Stimulated activated CD4-positive, alpha-beta T cell treated with anti-CD3 and anti-CD28 coated beads, TNF-alpha, amount 100 ng/mL, for 1 hour (primary cell): Measurements from ENCODE around the gene WNT2B.
"Not testable (repeated sequence)": the region's sequence is repeated elsewhere in the genome, so short reads cannot be mapped to it uniquely, and the experiment has no call there.

Source experiments
- DNase-seq, 3 donors: peaks; one replicate each; pipeline ENCODE4 v3.0.0-alpha.2; 2020; ENCODE audit warnings: low read depth in 3 of 3, low spot score in 1 of 3

Gene WNT2B

DNA sequence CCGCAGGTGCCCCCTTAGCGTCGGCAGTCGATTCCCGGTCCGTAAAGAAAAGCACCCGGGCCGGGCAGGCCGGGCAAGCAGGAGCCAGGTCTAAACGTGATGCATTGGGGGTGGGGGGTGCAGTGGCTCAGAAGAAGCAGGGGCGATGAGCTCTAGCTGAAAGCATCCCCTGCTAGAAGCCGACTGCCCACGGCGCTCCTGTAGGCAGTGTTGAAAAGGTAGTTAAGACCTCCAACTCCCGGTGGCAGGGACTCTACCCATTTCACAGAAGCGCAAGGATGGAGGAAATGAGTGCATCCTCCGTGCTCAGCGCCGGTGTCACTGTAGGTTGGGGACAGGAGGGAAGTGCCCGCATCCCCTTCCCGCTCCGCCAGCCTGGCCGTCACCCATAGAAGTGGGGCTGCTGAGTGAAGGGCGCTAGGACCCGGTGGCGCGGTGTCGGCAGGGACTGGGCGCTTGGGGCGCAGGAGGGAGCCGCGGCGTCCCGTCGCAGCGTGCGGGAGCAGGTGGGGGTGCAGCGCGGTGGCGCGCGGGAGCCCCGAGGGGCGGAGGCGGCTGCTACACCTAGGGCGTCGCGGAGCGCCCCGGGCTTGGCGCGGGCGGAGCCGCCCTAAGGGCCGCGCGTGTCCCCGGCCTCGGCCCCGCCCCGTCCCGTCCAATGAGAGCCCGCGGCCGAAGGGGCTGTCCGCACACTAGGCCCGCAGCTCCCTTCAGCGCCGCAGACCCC lies at the start of gene WNT2B:
Gene WNT2B (plus strand): TSS at position 688 of the 727 bp plus-strand sequence. CDS start 298 bp downstream, outside the sequence.
- peak in 2 of 3 donors; percentile 22 to 28 for DNase-seq

DNA sequence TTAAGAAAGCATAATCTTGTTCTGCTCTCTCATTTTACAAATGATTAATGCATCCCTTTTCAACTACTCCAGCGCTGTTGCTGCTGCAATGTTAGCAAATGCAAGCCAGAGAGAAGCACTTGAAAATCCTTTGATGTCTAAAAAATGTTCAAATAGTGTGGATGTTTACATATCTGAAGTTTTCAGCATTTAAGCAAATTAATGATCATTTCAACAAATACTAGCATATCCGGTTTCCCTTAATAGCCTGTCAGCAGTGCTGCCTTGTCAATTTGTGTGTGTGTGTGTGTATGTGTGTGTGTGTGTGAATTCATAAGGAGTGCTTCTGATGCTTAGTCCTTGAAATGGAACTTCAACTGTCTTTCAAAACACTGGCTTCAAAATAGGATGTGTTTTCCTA lies 48.1 kb upstream of the WNT2B start:
- no peak for DNase-seq

DNA sequence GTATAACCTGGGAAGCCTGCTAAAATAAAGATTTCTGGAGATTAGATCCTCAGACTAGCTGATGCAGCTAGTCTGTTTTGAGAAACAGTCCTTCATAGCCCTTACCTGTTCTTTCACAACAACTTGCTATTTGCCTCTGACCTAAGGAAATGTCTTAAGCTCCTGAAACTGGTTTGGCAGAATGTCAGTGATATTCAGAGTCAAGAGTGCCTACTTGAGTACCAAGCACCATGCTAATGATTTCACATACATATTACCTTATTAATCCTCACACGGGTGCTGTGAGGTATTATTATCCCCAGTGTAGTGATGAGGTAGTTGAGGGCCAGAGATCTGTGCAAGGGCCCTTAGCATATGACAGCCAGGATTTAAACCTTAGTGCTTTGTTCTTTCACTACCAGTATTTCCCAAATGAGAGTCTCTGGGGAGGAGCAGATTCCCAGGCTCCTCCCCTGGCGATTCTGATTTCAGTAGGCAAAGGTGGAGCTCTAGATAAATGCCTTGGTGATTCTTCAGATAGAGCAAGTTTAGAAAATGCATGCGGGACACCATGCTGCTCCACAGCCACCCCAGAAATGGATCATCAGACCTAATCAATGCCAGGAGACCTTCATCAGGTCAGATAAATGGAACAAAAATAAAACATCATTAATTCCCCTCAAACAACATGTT lies 47.4 kb upstream of the WNT2B start:
- no peak for DNase-seq

DNA sequence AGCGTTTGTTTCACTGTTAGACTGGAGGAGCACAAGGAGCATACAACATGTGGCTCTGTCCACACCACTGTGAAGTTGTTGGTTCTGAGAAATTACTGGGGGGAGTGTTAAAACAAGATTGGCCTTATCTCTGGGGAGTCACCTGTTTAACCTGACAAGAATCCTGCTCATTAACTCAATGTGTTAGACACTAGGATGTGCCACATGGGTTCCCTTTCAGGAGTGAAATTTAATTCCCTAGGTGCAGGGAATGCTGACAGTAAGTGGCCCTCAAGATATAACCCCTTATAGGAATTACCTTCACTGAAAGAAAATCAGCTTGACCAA lies 45.8 kb upstream of the WNT2B start:
- no peak for DNase-seq

DNA sequence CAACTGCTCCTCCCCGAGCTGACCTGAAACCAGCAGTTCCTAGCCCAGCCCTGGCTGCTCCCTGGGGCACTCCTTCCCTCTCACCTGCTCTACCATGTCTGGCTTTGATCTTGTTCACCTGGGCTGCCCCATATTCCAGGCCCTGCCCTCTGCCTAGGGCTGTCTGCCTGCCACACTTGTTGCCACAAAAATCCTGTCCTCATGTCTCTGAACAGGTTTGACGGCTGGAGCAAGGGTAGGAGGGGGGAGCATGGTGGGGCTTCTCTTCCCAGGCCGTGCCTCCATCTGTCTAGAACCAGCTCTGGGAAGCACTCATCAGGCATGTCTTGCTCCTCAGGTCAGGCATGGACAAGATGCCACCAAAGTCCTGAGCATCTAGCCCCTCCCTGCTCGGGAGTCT lies 44.3 kb upstream of the WNT2B start:
- no peak for DNase-seq

DNA sequence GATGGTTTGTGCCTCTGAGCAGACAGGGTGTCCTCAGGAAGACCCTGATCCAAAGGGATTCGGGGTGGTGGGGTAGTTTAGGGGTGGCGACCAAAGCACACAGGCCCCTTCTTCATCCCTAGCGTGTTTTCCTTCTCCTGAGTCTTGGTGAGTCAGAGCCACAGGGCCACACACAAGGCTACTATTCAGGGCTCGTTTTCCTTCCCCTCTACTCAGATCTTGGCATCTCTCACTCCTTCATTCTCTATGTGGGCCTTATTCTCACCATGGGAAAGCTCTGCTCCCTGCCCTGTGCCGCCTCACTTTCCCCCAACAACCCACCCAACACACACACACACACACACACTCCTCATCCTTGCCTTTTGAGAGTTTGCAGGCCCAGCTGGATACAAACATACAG lies 43.6 kb upstream of the WNT2B start:
- no peak for DNase-seq

DNA sequence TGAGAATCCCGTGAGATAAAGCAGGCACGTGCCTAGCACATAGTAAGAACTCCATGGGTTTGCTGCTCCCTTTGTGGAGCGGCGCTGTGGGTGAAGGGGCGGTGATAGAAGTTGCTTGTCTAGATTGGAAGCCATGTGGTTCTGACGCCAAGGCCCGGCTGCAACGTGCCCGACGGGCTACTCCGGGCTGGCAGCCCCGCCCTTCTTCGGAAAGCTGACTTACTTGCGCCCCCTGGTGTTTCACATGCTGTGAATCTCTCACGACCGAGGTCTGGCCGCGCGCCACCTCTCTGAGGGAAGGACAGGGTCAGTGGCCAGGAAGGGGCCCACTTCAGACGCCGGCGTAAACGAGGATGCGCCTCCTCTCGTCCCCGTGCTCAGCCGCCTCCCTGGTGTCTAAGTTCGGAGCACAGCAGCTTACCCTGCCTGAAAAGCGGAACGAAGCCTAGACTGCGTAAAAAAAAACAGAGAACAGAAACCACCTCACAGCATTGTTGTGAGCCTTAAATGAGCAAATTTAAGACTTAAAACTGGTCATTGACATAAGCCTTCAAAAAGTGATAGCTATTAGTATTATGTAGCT lies 42.6 kb upstream of the WNT2B start:
- DNase-seq = peak; percentile 42 to 73 (median 63)

DNA sequence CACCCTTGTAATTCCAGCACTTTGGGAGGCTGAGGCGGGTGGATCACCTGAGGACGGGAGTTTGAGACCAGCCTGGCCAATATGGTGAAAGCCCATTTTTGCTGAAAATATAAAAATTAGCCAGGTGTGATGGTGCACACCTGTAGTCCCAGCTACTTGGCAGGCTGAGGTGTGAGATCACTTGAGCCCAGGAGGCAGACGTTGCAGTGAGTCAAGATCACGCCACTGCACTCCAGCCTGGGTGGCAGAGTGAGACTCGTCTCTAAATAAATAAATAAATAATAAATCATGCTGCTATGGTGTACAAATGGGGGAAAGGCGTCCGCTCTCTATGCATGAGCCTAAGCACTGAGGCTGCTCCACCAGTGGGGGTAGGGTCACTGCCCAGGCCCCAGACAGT lies 38.4 kb upstream of the WNT2B start:
- not testable (repeated sequence) for DNase-seq

DNA sequence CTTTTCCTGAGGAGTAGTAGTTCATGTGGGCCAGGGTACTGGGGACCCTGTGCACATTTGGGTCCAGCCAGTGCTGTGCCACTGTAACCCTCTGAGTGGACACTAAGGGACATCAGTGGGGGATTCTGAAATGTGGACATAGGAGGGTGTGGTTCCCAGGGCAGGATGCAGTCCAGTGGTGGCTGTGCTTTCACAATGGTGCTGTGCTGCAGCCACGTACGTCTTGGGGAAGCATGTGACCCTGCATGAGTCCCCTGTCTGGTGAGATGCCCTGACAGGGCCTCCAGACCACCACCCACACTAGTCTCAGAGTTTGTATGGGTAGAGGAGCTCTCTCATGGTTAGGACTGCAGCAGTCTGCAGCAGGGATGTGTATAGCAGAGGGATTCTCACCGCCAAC lies 37.8 kb upstream of the WNT2B start:
- DNase-seq = no peak

DNA sequence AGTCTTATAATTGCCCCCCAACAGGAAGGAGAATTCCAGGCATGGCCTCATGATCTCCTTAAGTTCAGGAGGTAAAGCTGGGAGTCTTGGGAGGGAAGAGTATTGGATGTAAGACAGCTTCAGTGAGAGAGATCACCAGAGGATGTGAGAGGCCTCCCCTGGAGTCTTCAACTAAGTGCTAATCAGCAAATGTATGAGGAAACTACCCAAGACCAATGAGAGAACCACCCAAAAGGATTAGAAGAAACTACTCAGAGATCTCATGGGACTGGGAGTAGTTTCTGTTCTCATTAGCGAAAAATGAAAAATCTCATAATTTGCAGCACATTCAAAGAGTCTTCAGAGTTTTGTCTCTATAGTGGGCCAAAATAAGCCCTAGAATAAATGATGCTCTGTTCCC lies 36.6 kb upstream of the WNT2B start:
- DNase-seq = no peak

DNA sequence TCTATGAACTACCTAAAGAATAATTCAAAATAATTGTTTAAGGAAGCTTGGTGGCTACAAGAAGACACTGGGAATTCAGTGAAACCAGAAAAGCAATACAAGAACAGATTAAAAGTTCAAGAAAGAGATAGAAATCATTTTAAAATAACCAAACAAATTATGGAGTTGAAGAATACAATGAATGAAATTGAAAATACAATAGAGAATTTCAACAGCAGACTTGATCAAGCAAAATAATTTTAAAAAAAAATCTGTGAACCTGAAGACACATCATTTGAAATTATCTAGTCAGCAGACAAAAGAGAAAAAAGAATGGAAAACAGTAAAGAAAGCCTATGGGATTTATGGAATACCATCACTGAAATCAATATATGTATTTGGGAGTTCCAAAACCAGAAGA lies 31.2 kb upstream of the WNT2B start:
- no peak for DNase-seq

DNA sequence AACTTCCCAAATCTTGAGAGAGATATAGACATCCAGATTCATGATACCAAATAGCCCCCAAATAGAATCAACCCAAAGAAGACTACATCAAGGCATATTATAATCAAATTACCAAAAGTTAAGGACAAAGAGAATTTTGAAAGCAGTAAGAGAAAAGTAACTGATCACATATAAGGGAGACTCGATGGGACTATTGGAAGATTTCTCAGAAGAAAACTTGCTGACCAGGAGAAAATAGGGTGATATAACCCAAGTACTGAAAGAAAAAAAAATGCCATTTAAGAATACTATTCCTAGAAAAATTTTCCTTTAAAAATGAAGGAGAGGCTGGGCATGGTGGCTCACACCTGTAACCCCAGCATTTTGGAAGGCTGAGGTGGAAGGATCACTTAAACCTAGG lies 30.5 kb upstream of the WNT2B start:
- DNase-seq = no peak

DNA sequence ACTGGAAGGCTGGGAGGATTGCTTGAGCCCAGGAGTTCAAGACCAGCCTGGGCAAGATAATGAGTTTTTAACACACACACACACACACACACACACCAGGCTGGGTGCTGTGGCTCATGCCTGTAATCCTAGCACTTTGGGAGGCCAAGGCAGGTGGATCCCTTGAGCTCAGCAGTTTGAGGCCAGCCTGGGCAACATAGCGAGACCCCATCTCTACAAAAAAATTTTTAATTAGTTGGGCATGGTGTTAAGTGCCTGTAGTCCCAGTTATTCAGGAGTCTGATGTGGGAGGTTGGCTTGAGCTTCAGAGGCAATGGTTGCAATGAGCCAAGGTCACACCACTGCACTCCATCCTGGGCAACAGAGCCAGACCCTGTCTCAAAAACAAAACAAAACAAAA lies 22.7 kb upstream of the WNT2B start:
- DNase-seq = not testable (repeated sequence)

DNA sequence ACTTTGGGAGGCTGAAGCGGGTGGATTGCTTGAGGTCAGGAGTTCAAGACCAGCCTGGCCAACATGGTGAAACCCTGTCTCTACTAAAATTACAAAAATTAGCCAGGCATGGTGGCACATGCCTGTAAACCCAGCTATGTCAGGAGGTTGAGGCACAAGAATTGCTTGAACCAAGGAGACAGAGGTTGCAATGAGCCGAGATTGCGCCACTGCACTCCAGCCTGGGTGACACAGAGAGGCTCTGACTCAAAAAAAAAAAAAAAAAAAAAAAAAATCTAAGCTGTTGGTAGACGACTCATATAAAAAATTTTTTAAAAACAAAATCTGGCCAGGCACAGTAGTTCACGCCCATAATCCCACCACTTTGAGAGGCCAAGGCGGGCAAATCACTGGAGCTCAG lies 21.1 kb upstream of the WNT2B start:
- not testable (repeated sequence) for DNase-seq

DNA sequence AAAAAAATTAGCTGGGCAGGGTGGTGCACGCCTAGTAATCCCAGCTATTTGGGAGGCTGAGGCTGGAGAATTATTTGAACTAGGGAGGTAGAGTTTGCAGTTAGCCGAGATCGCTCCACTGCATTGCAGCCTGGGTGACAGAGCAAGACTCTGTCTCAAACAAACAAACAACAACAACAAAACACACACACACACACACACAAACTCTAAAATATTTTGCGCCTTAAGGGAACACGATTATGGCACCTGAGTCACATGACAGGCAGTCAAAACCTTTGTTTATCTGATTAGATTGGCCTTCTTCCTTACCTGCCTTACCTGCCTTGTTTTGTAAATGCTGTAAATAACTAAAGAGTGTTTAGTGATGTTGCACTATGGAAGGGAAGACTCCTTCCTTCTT lies 20.6 kb upstream of the WNT2B start:
- DNase-seq = no peak

DNA sequence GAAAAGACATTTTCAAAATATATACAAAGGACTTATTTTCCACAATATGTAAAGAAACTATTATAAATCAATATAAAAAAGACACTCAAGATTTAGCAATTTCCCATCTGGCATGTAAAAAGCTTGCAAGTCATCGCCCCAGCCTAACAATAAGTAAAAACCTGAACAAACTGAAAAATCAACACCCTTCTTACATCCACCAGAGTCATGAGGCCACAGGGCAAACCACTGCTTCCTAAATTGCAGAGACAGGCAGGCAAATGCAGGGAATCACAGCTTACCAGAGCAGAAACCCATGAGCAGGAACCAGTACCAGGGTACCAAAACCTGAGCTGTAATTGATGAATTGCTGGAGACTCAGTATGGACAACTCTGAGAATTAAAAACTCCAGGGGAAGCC lies 16.7 kb upstream of the WNT2B start:
- DNase-seq = no peak

DNA sequence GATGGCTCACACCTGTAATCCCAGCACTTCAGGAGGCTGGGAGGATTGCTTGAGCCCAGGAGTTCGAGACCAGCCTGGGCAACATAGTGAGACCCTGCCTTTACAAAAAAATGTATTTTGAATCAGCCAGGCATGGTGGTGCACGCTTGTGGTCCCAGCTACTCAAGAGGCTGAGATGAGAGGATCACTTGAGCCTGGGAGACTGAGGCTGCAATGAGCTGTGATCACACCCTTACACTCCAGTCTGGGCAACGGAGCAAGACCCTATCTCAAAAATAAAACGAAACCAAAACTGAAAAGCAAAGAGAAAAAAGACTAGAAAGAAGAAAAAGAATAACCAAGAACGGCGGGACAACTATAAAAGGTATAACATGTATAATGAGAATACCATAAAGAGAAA lies 15.4 kb upstream of the WNT2B start:
- no peak for DNase-seq

DNA sequence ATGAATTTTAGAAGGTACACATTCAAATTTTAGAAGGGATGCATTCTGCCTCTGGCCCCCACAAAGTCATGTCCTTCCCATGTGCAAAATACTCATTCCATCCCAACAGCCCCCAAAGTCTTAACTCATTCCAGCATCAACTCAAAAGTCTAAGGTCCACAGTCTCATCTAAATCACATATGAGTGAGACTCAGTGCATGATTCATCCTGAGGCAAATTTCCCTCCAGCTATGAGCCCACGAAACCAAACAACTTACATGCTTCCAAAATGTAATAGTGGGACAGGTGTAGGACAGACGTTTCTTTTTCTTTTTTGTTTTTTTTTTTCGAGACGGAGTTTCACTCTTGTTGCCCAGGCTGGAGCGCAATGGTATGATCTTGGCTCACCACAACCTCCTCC lies 12.5 kb upstream of the WNT2B start:
- no peak for DNase-seq

DNA sequence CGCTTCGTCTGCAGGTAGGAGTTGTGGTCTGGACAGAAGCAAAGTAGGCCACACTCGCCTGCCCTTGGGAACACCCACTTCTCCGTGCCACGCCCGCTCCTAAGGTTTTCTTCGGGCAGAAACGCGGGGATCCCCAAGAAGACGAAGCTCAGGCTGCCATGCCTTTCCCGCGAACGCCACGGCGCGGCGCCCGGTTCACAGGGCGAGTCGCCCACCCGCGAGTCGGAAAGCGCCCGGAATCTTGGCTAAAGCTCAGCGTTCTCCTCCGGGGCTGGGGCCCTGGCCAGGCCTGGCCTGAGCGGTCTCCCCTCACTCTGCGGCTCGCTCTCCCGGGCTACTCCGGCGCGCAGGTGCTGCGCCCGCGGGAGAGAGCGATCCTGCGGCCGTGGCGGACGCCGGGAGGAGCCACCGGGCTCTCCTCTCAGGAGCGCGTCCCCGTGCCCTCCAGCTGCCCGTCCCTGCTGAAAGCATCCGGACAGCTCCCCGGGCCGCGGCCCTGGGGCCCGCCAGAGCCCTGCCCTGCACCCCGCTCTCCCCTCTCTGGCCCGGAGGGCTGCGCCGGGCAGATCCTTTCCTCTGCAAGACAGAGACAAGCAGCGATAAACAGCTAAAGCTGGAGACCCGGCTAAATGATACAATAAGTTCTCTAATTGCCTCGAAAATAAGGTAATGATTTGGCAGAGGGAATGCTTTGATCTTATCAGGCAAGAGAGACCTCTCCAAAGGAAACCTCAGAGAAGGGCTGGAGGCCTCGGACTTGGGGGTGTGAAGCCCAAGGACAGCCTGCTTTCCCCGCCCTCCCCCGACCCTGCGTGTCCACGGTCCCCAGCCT lies 6.7 kb upstream of the WNT2B start:
- DNase-seq = peak in 2 of 3 donors; percentile 18 to 41

DNA sequence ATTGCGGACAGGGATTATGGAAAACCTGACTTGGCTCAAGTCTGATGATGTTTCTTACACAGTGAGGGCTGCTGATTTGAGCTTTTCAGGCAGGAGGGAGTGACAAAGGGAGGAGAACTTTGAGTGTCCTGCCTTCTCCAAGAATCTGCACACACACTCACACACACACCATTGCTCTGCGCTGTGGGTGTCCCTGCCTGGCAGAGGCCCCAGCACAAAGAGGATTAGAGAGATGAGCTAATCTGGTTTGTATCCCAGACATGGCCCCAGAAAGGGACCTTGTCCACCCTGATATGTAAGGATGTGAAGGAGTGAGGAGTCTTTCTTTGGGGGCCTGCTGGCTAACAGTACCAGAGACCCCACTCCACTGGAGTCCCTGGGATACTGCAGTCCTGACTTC lies 5.9 kb upstream of the WNT2B start:
- no peak for DNase-seq

DNA sequence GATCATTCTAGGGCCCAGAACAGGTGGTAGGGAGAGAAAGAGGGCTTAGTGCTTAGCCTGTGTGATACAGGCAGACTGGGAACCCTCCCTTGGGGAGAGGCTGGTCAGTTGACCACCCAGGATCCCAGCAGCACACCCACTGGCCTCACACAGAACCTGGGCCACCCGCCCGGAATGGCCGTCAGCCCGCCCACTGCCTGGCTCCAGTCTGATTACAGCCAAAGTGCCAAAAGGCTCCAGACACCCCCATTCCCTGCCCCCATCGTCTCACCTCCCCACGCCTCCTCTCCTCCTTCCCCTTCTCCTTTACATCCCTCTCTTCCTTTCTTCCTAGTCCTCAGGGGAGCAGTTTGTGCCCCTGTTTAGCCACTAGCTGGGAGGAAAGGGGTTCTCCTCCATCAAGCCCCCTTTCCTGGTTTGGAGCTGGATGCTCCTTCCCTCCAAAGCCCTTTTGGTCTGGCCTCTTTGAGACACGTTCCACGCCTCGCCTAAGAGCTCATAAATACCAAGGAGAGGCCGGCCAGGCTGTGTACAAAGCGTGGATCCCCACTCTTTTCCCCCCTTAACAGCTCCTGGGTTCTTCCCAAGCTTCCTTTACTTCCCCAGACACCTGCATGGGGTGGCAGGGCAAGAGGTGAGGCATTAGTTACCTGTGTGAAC lies 4.6 kb upstream of the WNT2B start:
- DNase-seq = no peak
